IMR-90 (cell line): Measurements from ENCODE around the gene MELTF. TPM values are rescaled to one million over a fixed set of nuclear protein-coding genes. Genes with fewer than 3 reads are reported as not detected.

ENCODE experiments used
- ATAC-seq: fragments of 200-7000 bp; cut with Tn5 transposase; 2 replicates; pipeline ENCODE4 v1.9.1; 2020; ENCODE audit warnings: low read depth, mild to moderate bottlenecking, moderate library complexity
- BruUV-seq: library from RNA; stranded (reverse); fragments of 400-500 nt; replicated peaks from 2 replicates; lab custom pipeline; 2021; lab: Mats Ljungman, UMichigan
- CTCF ChIA-PET: fragments of 300-600 bp; formaldehyde crosslinking; extraction: SDS; loops from one replicate; lab custom pipeline; 2021; ENCODE audit warnings: antibody characterized with exemption; lab: Yijun Ruan, JAX
- POLR2A ChIA-PET: fragments of 300-600 bp; sonication (Branson Sonifier 250); formaldehyde crosslinking; loops from one replicate; lab custom pipeline; 2022; ENCODE audit warnings: antibody characterized with exemption; ENCODE audit not compliant: unreplicated experiment; lab: Charles Lee
- DNase-seq: peaks from one replicate; pipeline ENCODE4 v3.0.0; 2013
- H2AFZ ChIP-seq: replicated peaks from 2 replicates; pipeline ENCODE3; 2013; ENCODE audit warnings: low read length, mild to moderate bottlenecking; ENCODE audit not compliant: poor library complexity
- H2AK5ac ChIP-seq: 2 replicates; pipeline ENCODE4 v1.6.1; 2013; ENCODE audit warnings: low read depth, low read length, inconsistent platforms
- H2AK9ac ChIP-seq: replicated peaks from 2 replicates; pipeline ENCODE3; 2013; ENCODE audit warnings: mild to moderate bottlenecking, low read depth, low read length, moderate library complexity; ENCODE audit not compliant: poor library complexity
- H2BK120ac ChIP-seq: 2 replicates; pipeline ENCODE4 v1.6.1; 2013; ENCODE audit warnings: low read depth, low read length, inconsistent platforms
- H2BK15ac ChIP-seq: 3 replicates; pipeline ENCODE4 v1.6.1; 2013; ENCODE audit warnings: low read depth, low read length, inconsistent platforms
- H2BK20ac ChIP-seq: 2 replicates; pipeline ENCODE4 v1.6.1; 2013; ENCODE audit warnings: low read depth, mild to moderate bottlenecking, inconsistent platforms, low read length, moderate library complexity
- H2BK5ac ChIP-seq: 2 replicates; pipeline ENCODE4 v1.6.1; 2013; ENCODE audit warnings: mild to moderate bottlenecking, low read depth, low read length, inconsistent platforms; ENCODE audit not compliant: poor library complexity, severe bottlenecking
- H3K14ac ChIP-seq: replicated peaks from 2 replicates; pipeline ENCODE4 v1.6.1; 2013; ENCODE audit warnings: low read depth, low read length, inconsistent platforms
- H3K18ac ChIP-seq: 2 replicates; pipeline ENCODE4 v1.6.1; 2013; ENCODE audit warnings: low read depth, low read length, control low read depth
- H3K23ac ChIP-seq: 2 replicates; pipeline ENCODE4 v1.6.1; 2013; ENCODE audit warnings: low read depth, low read length, inconsistent platforms
- H3K27ac ChIP-seq: 2 replicates; pipeline ENCODE4 v1.5.1; 2013; ENCODE audit warnings: mild to moderate bottlenecking, control low read depth, low read length; ENCODE audit not compliant: insufficient read depth
- H3K27me3 ChIP-seq: 2 replicates; pipeline ENCODE4 v1.6.1; 2013; ENCODE audit warnings: low read length; ENCODE audit not compliant: control insufficient read depth, insufficient read depth
- H3K36me3 ChIP-seq: 2 replicates; pipeline ENCODE4 v1.6.1; 2013; ENCODE audit warnings: low read length, mixed read lengths; ENCODE audit not compliant: control insufficient read depth, insufficient read depth
- H3K4ac ChIP-seq: 2 replicates; pipeline ENCODE4 v1.6.1; 2013; ENCODE audit warnings: low read depth, low read length, inconsistent platforms
- H3K4me1 ChIP-seq: 2 replicates; pipeline ENCODE4 v1.6.1; 2013; ENCODE audit warnings: low read length, mixed read lengths; ENCODE audit not compliant: control insufficient read depth, insufficient read depth
- H3K4me2 ChIP-seq: 2 replicates; pipeline ENCODE4 v1.6.1; 2013; ENCODE audit warnings: low read depth, mild to moderate bottlenecking, control low read depth, low read length, moderate library complexity
- H3K4me3 ChIP-seq: 2 replicates; pipeline ENCODE4 v1.5.1; 2013; ENCODE audit warnings: low read depth, mild to moderate bottlenecking, control low read depth, low read length, moderate library complexity; ENCODE audit not compliant: insufficient read depth
- H3K56ac ChIP-seq: 2 replicates; pipeline ENCODE4 v1.6.1; 2013; ENCODE audit warnings: low read length, inconsistent platforms; ENCODE audit not compliant: insufficient read depth; ENCODE audit errors: extremely low read depth
- H3K79me1 ChIP-seq, 2 experiments: 2 replicates each; pipeline ENCODE4 v1.6.1; 2013; ENCODE audit warnings: low read length in 2 of 2, inconsistent platforms in 1 of 2, low read depth in 1 of 2
- H3K9ac ChIP-seq: 2 replicates; pipeline ENCODE4 v1.6.1; 2013; ENCODE audit warnings: low read depth, low read length, control low read depth
- H3K9me1 ChIP-seq: 2 replicates; pipeline ENCODE4 v1.6.1; 2013; ENCODE audit warnings: low read length, inconsistent platforms; ENCODE audit not compliant: insufficient read depth
- H3K9me3 ChIP-seq: 2 replicates; pipeline ENCODE4 v1.6.1; 2013; ENCODE audit warnings: low read length; ENCODE audit not compliant: control insufficient read depth, insufficient read depth
- H4K20me1 ChIP-seq: 2 replicates; pipeline ENCODE4 v1.6.1; 2013; ENCODE audit warnings: low read length, inconsistent platforms; ENCODE audit not compliant: insufficient read depth
- H4K5ac ChIP-seq: 2 replicates; pipeline ENCODE4 v1.6.1; 2013; ENCODE audit warnings: mild to moderate bottlenecking, low read depth, low read length, control low read depth
- H4K8ac ChIP-seq, 2 experiments: 2 replicates each; pipeline ENCODE4 v1.6.1; 2013; ENCODE audit warnings: low read depth in 2 of 2, low read length in 2 of 2, control low read depth in 1 of 2, inconsistent platforms in 1 of 2
- H4K91ac ChIP-seq: 2 replicates; pipeline ENCODE4 v1.6.1; 2013; ENCODE audit warnings: low read depth, low read length, inconsistent platforms; ENCODE audit not compliant: insufficient read depth
- CEBPB ChIP-seq: IDR thresholded peaks from 2 replicates; pipeline ENCODE4 v1.6.1; 2012; ENCODE audit warnings: low read depth, low read length, improper control_type of control experiment
- FOS ChIP-seq: fragments of 150-350 bp; IDR thresholded peaks from 2 replicates; pipeline ENCODE4 v1.6.1; 2016; ENCODE audit warnings: low read depth, low read length
- RFX5 ChIP-seq: IDR thresholded peaks from 2 replicates; pipeline ENCODE4 v1.8.0; 2012; ENCODE audit warnings: low read depth, mild to moderate bottlenecking, low read length, moderate library complexity
- SMC3 ChIP-seq: fragments of 150-350 bp; IDR thresholded peaks from 2 replicates; pipeline ENCODE4 v1.6.1; 2016; ENCODE audit warnings: low read depth, mild to moderate bottlenecking, antibody characterized with exemption, low read length, moderate library complexity
- WGBS, 2 experiments: methylation state at CpG; one replicate each; pipeline versions ENCODE4 v1.1.5 to v1.1.7; 2013; ENCODE audit warnings: missing lambda C conversion rate in 2 of 2; ENCODE audit not compliant: insufficient read length in 1 of 2; ENCODE audit errors: extremely low coverage in 2 of 2; 5-methylcytosine and 5-hydroxymethylcytosine counted together
- dilution Hi-C: fragments of 300-500 bp; cut with HindIII; formaldehyde crosslinking; loops from one replicate; pipeline ENCODE4 v1.14.3; 2018; ENCODE audit warnings: low sequenced_read_pairs; ENCODE audit not compliant: unreplicated experiment
- in situ Hi-C: fragments of 300-500 bp; cut with MboI; formaldehyde crosslinking; loops from 3 replicates; pipeline ENCODE4 v1.14.3; 2019; ENCODE audit warnings: low sequenced_read_pairs, inconsistent platforms, mixed read lengths
- intact Hi-C: fragments of 100-400 bp; cut with micrococcal nuclease; formaldehyde crosslinking; loops from 2 replicates; pipeline ENCODE4 v1.10.0; 2022
- polyA plus RNA-seq, 3 experiments: library from polyadenylated mRNA; depleted of rRNA; stranded (reverse); fragments of >200 nt; gene quantifications; 2 replicates each; pipeline ENCODE4 v1.2.3, GENCODE V29; 2012; ENCODE audit warnings: low replicate concordance in 1 of 3
- total RNA-seq: library from RNA; depleted of rRNA; stranded (reverse); fragments of >200 nt; gene quantifications from 2 replicates; pipeline ENCODE4 v1.2.3, GENCODE V29; 2012

The MELTF gene
- total and polyA plus RNA-seq, 2 of the 4 experiments (the other 2 are of a cell fraction): 0.18 to 0.50 TPM

DNA sequence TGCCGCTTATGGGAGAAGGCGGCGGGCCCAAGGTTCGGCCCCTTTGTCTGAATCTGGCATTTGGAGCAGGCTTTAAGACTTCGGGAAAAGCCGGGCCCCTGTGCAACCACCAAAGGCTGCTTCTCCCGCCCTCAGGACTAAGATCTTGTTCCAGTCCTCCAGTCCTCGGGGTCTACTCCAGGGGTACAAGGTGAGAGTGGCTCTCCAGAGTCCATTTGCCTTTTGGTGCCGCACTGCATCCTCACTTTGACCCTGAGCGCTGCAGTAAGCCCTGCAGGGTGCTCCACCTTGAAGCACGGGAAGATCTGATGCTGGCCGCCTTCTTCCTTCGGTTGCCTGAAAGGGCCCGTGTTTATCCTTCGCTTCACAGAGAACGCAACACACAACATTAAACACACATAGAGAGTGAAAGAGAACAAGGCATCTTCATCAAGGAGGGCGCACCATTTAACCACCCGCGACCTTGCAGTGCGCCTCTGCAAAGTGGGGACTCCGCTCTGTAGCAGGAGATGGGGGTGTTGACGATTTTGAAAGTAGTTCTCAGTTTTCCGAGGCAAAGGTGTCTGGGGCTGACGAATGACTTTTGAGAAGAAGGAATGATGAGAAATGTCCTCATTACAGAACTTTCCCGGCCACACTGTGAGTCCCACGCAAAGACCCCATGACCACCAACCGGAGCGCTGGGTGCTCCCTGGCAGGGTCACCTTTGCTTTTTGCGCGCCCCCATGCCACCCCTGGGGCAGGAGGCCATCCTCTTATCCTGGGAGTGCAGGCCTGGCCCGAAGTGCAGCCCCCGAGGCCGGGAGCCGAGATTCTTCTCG lies 62.0 kb downstream of the MELTF start:
- no peak overlapping the region for H2BK15ac ChIP-seq
- no peak overlapping the region for H4K5ac ChIP-seq
- no peaks in the 10 kb centered on the region for H3K79me1 ChIP-seq
- intact Hi-C loops: no loop called here
- H3K14ac ChIP-seq: no peak overlapping the region
- H2BK20ac ChIP-seq: no peak overlapping the region
- peak overlapping the region; percentile 19 for H2AFZ ChIP-seq
- no peaks in the 10 kb centered on the region for H3K36me3 ChIP-seq
- no peak overlapping the region for H4K91ac ChIP-seq
- in situ Hi-C loops: loop anchor here (25.0 kb wide), 1 partner anchor 355 kb away; no protein-coding TSS in a partner anchor
- WGBS, 2 experiments: 32% methylated on average over 14 of the region's 35 CpGs; no CpG with 5 or more reads in 1 of the 2 experiments
- H3K4ac ChIP-seq: no peak overlapping the region
- H4K8ac ChIP-seq: no peak overlapping the region
- dilution Hi-C loops: no loop called here
- H3K23ac ChIP-seq: no peak overlapping the region
- no peak overlapping the region; the same call in 1 of the 2 replicates for H3K4me2 ChIP-seq
- H3K27ac ChIP-seq: no peak overlapping the region
- H3K9me3 ChIP-seq: no peaks in the 10 kb centered on the region
- H3K18ac ChIP-seq: no peak overlapping the region
- no peak overlapping the region for H2AK9ac ChIP-seq
- H4K20me1 ChIP-seq: no peaks in the 10 kb centered on the region
- peaks cover 41% of the 10 kb centered on the region for H3K27me3 ChIP-seq
- CTCF ChIA-PET: no interaction called here
- no peak overlapping the region for H3K56ac ChIP-seq
- H2BK120ac ChIP-seq: no peak overlapping the region
- no peak overlapping the region for H2BK5ac ChIP-seq
- DNase-seq (no peak), ATAC-seq (no peak)
- H2AK5ac ChIP-seq: no peak overlapping the region
- no peak for TF ChIP-seq CEBPB
- no peak for TF ChIP-seq RFX5
- no peak for TF ChIP-seq SMC3
- TF ChIP-seq FOS: no peak
- POLR2A ChIA-PET: no interaction called here
- no peak overlapping the region for H3K4me3 ChIP-seq
- H3K9ac ChIP-seq: no peak overlapping the region
- peaks cover 4% of the 10 kb centered on the region for H3K4me1 ChIP-seq
- H3K9me1 ChIP-seq: no peaks in the 10 kb centered on the region
- BruUV-seq: no TSS peak
